GM13977 (cell line): Measurements from ENCODE around the gene CDH13.

Experiments used
- DNase-seq: peaks from one replicate; pipeline ENCODE4 v3.0.0; 2012; ENCODE audit warnings: low spot score
- in situ Hi-C: fragments of 300-500 bp; cut with MboI; formaldehyde crosslinking; loops from one replicate; pipeline ENCODE4 v1.12.0; 2022; ENCODE audit warnings: low sequenced_read_pairs, low pct_unique_long_range_greater_than_20kb, mixed read lengths, inconsistent platforms; ENCODE audit not compliant: unreplicated experiment
- TF ChIP-seq, protein P1 (sequence below): IDR thresholded peaks from 2 replicates; pipeline ENCODE4 v1.5.1; 2012; ENCODE audit warnings: mild to moderate bottlenecking, control low read depth; ENCODE audit not compliant: insufficient read depth; ENCODE audit errors: extremely low read depth, missing control alignments

CDH13 gene

DNA sequence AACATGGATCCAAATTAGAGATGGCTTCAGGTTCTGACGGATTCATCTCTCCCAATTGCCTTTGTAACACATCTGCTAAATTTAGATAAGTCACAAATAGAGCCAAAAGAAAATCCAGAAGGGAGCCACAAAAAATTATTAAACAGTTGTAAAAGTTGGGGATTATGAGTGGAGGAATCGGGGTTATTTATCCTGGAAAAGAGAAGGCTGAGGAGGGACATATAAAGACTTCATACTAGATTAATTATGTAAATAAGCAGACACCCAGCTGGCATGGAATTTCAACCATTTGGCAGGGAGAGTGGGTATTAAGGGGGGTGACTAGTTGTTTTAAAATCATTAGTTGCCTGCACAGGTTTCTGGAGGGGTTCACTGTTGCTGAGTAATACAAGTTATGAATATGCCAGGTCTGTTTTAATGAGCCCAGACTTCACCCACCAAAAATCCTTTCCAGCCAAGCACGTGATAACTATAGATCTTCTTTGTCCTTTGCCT, 89.6 kb downstream of the CDH13 start:
- TF ChIP-seq, protein P1, sequence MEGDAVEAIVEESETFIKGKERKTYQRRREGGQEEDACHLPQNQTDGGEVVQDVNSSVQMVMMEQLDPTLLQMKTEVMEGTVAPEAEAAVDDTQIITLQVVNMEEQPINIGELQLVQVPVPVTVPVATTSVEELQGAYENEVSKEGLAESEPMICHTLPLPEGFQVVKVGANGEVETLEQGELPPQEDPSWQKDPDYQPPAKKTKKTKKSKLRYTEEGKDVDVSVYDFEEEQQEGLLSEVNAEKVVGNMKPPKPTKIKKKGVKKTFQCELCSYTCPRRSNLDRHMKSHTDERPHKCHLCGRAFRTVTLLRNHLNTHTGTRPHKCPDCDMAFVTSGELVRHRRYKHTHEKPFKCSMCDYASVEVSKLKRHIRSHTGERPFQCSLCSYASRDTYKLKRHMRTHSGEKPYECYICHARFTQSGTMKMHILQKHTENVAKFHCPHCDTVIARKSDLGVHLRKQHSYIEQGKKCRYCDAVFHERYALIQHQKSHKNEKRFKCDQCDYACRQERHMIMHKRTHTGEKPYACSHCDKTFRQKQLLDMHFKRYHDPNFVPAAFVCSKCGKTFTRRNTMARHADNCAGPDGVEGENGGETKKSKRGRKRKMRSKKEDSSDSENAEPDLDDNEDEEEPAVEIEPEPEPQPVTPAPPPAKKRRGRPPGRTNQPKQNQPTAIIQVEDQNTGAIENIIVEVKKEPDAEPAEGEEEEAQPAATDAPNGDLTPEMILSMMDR, result no peak
- DNase-seq, result no peak
- in situ Hi-C loops, result no loop called here

- TF ChIP-seq, protein P1, result no peak
- no peak for DNase-seq
- in situ Hi-C loops, result no loop called here
Measured at GRCh38 chr16:82720414-82720813, 93.6 kb downstream of the CDH13 start.

GRCh38 chr16:82726306-82726705, 99.5 kb downstream of the CDH13 start:
- in situ Hi-C loops, result no loop called here
- no peak for DNase-seq
- TF ChIP-seq, protein P1, result no peak

DNA sequence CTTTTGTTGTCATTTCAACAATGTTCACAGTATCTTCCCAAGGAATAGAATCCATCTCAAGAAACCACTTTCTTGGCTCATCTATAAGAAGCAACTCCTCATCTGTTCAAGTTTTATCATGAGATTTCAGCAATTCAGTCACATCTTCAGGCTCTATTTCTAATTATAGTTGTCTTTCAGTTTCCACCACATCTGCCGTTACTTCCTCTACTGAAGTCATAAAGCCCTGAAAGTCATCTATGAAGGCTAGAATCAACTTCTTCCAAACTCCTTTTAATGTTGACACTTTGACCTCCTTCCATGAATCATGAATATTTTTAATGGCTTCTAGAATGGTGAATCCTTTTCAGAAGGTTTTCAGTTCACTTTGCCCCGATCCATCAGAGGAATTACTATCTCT, 102.1 kb downstream of the CDH13 start:
- in situ Hi-C loops, result no loop called here
- TF ChIP-seq, protein P1, result no peak
- DNase-seq, result no peak

DNA sequence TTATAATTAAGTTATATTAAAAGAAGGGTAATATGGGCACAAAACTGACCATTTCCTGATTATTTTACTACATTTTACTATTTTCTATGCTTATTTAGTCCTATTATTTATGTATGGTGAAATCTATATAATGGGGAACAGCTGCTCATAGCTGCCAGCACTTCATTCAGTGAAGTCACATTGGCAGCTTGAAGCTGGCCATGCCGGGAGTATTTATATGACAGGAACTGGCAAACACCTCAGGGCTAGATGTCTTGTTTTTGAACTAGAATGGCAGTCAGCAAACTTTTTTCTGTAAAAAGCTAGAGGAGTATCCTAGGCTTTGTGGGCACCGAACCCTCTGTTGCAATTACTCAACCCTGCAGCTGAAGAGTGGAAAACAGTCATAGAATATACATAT, 104.1 kb downstream of the CDH13 start:
- no peak for DNase-seq
- in situ Hi-C loops, result no loop called here
- TF ChIP-seq, protein P1, result no peak

DNA sequence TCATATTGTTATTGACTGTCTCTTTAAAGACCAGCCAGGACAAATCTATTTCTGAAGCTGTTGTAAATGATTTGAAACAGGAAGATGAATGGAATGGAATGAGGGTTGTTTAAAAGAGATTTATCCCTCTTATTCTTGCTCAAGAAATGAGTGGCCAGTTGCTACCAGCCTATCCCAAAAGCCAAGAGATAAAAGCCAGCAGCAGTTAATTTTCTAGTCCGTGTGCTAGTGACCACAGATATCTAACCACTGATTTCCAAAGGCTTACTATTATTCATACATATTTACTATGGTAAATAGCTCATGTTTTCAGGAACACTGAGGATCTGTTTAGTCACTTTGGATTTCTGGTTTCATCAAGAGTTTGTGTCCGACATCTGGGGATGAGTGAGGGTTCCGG, 105.7 kb downstream of the CDH13 start:
- TF ChIP-seq, protein P1, result no peak
- no peak for DNase-seq
- in situ Hi-C loops, result no loop called here

DNA sequence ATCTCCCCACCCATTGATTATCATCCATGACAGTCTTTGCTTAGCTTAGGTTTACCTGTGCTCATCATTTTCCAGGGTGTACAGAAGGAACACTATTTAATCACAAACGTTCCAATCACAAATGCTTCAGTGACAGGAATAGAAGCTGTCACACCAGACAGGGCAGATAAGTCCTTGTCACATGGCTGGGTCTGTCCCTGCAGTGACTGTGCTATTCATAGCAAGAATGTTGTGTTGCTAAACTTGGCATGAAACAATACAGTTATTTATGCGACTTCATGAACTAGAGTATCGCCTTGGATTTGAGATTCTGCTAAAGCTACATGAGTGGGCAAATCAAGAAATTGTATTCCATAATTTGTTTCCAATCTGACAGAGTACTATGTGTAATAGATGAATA, 108.4 kb downstream of the CDH13 start:
- DNase-seq, result no peak
- TF ChIP-seq, protein P1, result no peak
- in situ Hi-C loops, result no loop called here
